K562 (cell line): ENCODE data around the gene ADI1. TPM values are rescaled to one million over a fixed set of nuclear protein-coding genes. Genes with fewer than 3 reads are reported as not detected.

Experiments used
- ATAC-seq: fragments of 200-7000 bp; cut with Tn5 transposase; 3 replicates; pipeline ENCODE4 v1.9.1; 2020; ENCODE audit warnings: moderate library complexity
- BruUV-seq: library from RNA; stranded (reverse); fragments of 400-500 nt; replicated peaks from 2 replicates; lab custom pipeline; 2021; lab: Mats Ljungman, UMichigan
- CTCF ChIA-PET: fragments of 300-600 bp; formaldehyde crosslinking; extraction: SDS; loops from one replicate; lab custom pipeline; 2021; ENCODE audit warnings: low intra/inter-chr PET ratio; lab: Yijun Ruan, JAX
- POLR2A ChIA-PET: fragments of 300-600, 350-650 bp; sonication (Branson Sonifier 250); formaldehyde crosslinking; extraction: SDS; loops from one replicate; lab custom pipeline; 2021; ENCODE audit warnings: antibody characterized with exemption, inconsistent platforms; lab: Yijun Ruan, JAX
- DNase-seq, 4 experiments: peaks; one replicate each; pipeline versions ENCODE4 v3.0.0 to v3.0.0-alpha.2; 2011 to 2018; ENCODE audit warnings: low spot score in 3 of 4, mixed read lengths in 3 of 4; ENCODE audit errors: extremely low read depth in 1 of 4
- FAIRE-seq: peaks from 2 replicates; lab custom pipeline; 2011; peaks lifted over from hg19 to GRCh38; lab: Jason Lieb, UNC
- H2AFZ ChIP-seq: 2 replicates; pipeline ENCODE4 v1.6.0; 2011; ENCODE audit warnings: low read depth, low read length, control low read depth, inconsistent platforms
- H3K27ac ChIP-seq: fragments of 200-600 bp; 3 replicates; pipeline ENCODE4 v1.8.0; 2011; ENCODE audit warnings: low read depth, mild to moderate bottlenecking, control low read depth, inconsistent platforms, low read length, moderate library complexity, mixed read lengths; ENCODE audit errors: extremely low read depth
- H3K27me3 ChIP-seq, 2 experiments: fragments of 300-600 bp in 1 of 2; 2 replicates in 1 of 2; 3 replicates in 1 of 2; pipeline versions ENCODE4 v1.6.0 to v1.8.0; 2011; ENCODE audit warnings: inconsistent platforms in 2 of 2, low read length in 2 of 2, mild to moderate bottlenecking in 1 of 2, mixed read lengths in 1 of 2, moderate library complexity in 1 of 2; ENCODE audit not compliant: control insufficient read depth in 2 of 2, insufficient read depth in 2 of 2
- H3K36me3 ChIP-seq: fragments of 300-600 bp; 3 replicates; pipeline ENCODE4 v1.8.0; 2011; ENCODE audit warnings: mild to moderate bottlenecking, low read length, inconsistent platforms; ENCODE audit not compliant: control insufficient read depth, insufficient read depth
- H3K4me1 ChIP-seq, 2 experiments: fragments of 200-600 bp in 1 of 2; replicated peaks in 1 of 2; 2 replicates in 1 of 2; 3 replicates in 1 of 2; pipeline versions ENCODE4 v1.5.1 to v1.8.0; 2011; ENCODE audit warnings: inconsistent platforms in 2 of 2, low read length in 2 of 2, mild to moderate bottlenecking in 1 of 2, mixed read lengths in 1 of 2, moderate library complexity in 1 of 2; ENCODE audit not compliant: control insufficient read depth in 2 of 2, insufficient read depth in 2 of 2
- H3K4me2 ChIP-seq: 2 replicates; pipeline ENCODE4 v1.6.1; 2011; ENCODE audit warnings: low read length, control low read depth, inconsistent platforms, mixed read lengths; ENCODE audit not compliant: insufficient read depth
- H3K4me3 ChIP-seq: fragments of 200-600 bp; sonication (generic), shearing (Covaris generic); 2 replicates; pipeline ENCODE4 v1.5.1; 2016; ENCODE audit warnings: control low read depth, inconsistent platforms
- H3K79me2 ChIP-seq: fragments of 200-600 bp; 3 replicates; pipeline ENCODE4 v1.8.0; 2011; ENCODE audit warnings: low read length, inconsistent platforms; ENCODE audit not compliant: control insufficient read depth, insufficient read depth
- H3K9ac ChIP-seq, 2 experiments: 2 replicates each; pipeline versions ENCODE4 v1.6.0 to v1.6.1; 2011; ENCODE audit warnings: low read depth in 2 of 2, low read length in 2 of 2, control low read depth in 1 of 2, inconsistent platforms in 1 of 2, mild to moderate bottlenecking in 1 of 2, mixed read lengths in 1 of 2; ENCODE audit not compliant: insufficient read depth in 1 of 2
- H3K9me1 ChIP-seq: one replicate; pipeline ENCODE4 v1.6.0; 2011; ENCODE audit warnings: inconsistent platforms, mild to moderate bottlenecking, low read length, moderate library complexity; ENCODE audit not compliant: control insufficient read depth, insufficient read depth
- H3K9me3 ChIP-seq: replicated peaks from 2 replicates; pipeline ENCODE4 v1.5.1; 2011; ENCODE audit warnings: low read depth, low read length, inconsistent platforms; ENCODE audit not compliant: control insufficient read depth, insufficient read depth
- H4K20me1 ChIP-seq: replicated peaks from 2 replicates; pipeline ENCODE4 v1.6.1; 2011; ENCODE audit warnings: low read length, inconsistent platforms, mixed read lengths; ENCODE audit not compliant: control insufficient read depth, insufficient read depth
- DDX20 ChIP-seq: fragments of 450-650 bp; IDR thresholded peaks from 2 replicates; pipeline ENCODE4 v1.6.1; 2016; ENCODE audit warnings: missing genetic modification characterization, low read depth, mild to moderate bottlenecking, missing compliant biosample characterization, moderate library complexity
- KLF16 ChIP-seq: IDR thresholded peaks from 2 replicates; pipeline ENCODE4 v1.6.1; 2016; ENCODE audit warnings: antibody characterized with exemption
- MAZ ChIP-seq, 2 experiments: fragments of 450-650 bp in 1 of 2; sonication (generic) in 1 of 2; formaldehyde crosslinking; IDR thresholded peaks in 1 of 2; conservative IDR thresholded peaks in 1 of 2; 2 replicates each; pipeline versions ENCODE4 v1.4.0 to v1.5.0; 2020; ENCODE audit warnings: mild to moderate bottlenecking in 1 of 2, missing genetic modification reagents in 1 of 2
- NFXL1 ChIP-seq: fragments of 450-650 bp; formaldehyde crosslinking; IDR thresholded peaks from 2 replicates; pipeline ENCODE4 v1.4.0; 2021; ENCODE audit warnings: mild to moderate bottlenecking
- POLR2B ChIP-seq: fragments of 450-650 bp; IDR thresholded peaks from 2 replicates; pipeline ENCODE4 v1.6.1; 2018; ENCODE audit warnings: low read depth; ENCODE audit not compliant: partially characterized antibody
- PPARD ChIP-seq: fragments of 250-450 bp; sonication (Bioruptor Pico); IDR thresholded peaks from 2 replicates; pipeline ENCODE4 v1.8.0; 2022; ENCODE audit warnings: inconsistent platforms, mild to moderate bottlenecking, moderate library complexity
- PYGO2 ChIP-seq: fragments of 450-650 bp; IDR thresholded peaks from 2 replicates; pipeline ENCODE4 v1.6.1; 2016; ENCODE audit warnings: mild to moderate bottlenecking, missing genetic modification characterization, moderate library complexity, missing compliant biosample characterization
- RAD21 ChIP-seq, 2 experiments: fragments of 250-450 bp in 1 of 2; fragments of 450-650 bp in 1 of 2; sonication (Bioruptor Pico) in 1 of 2; formaldehyde crosslinking in 1 of 2; IDR thresholded peaks in 1 of 2; conservative IDR thresholded peaks in 1 of 2; 2 replicates each; pipeline versions ENCODE4 v1.4.0 to v1.8.0; 2020 to 2022; ENCODE audit warnings: mild to moderate bottlenecking in 2 of 2, moderate library complexity in 1 of 2
- SPI1 ChIP-seq: IDR thresholded peaks from 2 replicates; pipeline ENCODE4 v1.6.1; 2011; ENCODE audit warnings: low read depth, low read length, control low read depth, borderline replicate concordance
- U2AF1 ChIP-seq: fragments of 200-400 bp; formaldehyde crosslinking; optimal IDR thresholded peaks from 2 replicates; pipeline ENCODE3; 2017; ENCODE audit warnings: mild to moderate bottlenecking, low read depth, low read length, moderate library complexity
- ZNF436 ChIP-seq: fragments of 250-450, 450-650 bp; sonication (Bioruptor Pico); formaldehyde crosslinking; IDR thresholded peaks from 2 replicates; pipeline ENCODE4 v1.7.0; 2020; ENCODE audit warnings: mild to moderate bottlenecking
- WGBS: fragments of 100-300 bp; shearing (Covaris generic); methylation state at CpG from one replicate; pipeline ENCODE4 v1.1.6; 2016; ENCODE audit warnings: low coverage, mixed read lengths; ENCODE audit not compliant: insufficient coverage; ENCODE audit errors: missing lambda C conversion rate; 5-methylcytosine and 5-hydroxymethylcytosine counted together
- in situ Hi-C: fragments of 300-500 bp; cut with MboI; formaldehyde crosslinking; loops from 4 replicates; pipeline ENCODE4 v1.15.0; 2018; ENCODE audit warnings: inconsistent platforms, mixed read lengths
- intact Hi-C: fragments of 100-400 bp; cut with micrococcal nuclease; formaldehyde crosslinking; loops from 2 replicates; pipeline ENCODE4 v1.14.2; 2022
- polyA plus RNA-seq, 8 experiments: library from polyadenylated mRNA; depleted of rRNA in 4 of 8; stranded (reverse) in 5 of 8; unstranded in 3 of 8; fragments of >200 nt; fragmentation: Nextera tagmentation in 2 of 8; fragmentation: Illumina TruSeq in 1 of 8; extraction: Ambion mirVana in 2 of 8; extraction: Trizol in 1 of 8; gene quantifications; 2 replicates each; pipeline versions ENCODE4 v1.2.1 to v1.2.3, GENCODE V29; 2011 to 2014; ENCODE audit warnings: inconsistent platforms in 1 of 8, missing spikeins in 1 of 8
- total RNA-seq, 7 experiments: library from RNA; depleted of rRNA in 6 of 7; stranded (reverse); fragments of >200 nt in 6 of 7; fragmentation: Illumina TruSeq in 2 of 7; extraction: Trizol in 2 of 7; gene quantifications; 2 replicates each; pipeline versions ENCODE4 v1.2.1 to v1.2.3, GENCODE V29; 2011 to 2021; ENCODE audit warnings: low replicate concordance in 1 of 7
- TF ChIP-seq, protein P1 (sequence below): IDR thresholded peaks from 2 replicates; pipeline ENCODE4 v1.6.1; 2011; ENCODE audit warnings: borderline replicate concordance, low read depth, mild to moderate bottlenecking, moderate library complexity, low read length; ENCODE audit not compliant: insufficient read depth, poor library complexity, severe bottlenecking
- TF ChIP-seq, protein P2 (sequence below): sonication (generic); IDR thresholded peaks from 2 replicates; pipeline ENCODE4 v1.6.1; 2016

Gene ADI1
- total and polyA plus RNA-seq, 9 of the 15 experiments (the other 6 are each of a cell fraction or from before 2014, with no cell fraction given): 6.1 to 51.0 (median 27.1) TPM

DNA sequence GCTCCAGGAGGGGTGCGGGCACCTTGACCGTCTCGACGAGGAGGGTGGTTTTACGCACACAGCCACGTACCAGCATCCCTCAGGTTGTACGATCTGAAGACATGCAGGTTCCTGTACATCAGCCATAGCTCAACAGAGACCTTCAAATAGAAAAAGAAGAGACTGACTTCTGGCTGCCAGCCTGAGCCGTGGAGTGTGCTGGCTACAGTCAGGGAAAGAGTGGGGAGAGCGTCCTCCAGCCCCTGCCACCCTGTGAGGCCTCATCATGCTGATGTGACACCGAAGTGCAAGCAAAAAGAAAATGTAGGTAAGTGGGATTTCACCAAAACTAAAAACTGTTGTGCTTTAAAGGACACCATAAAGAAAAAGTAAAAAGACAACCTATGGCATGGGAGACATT, 47.0 kb downstream of the ADI1 start:
- Histone ChIP-seq H2AFZ (no peak overlapping the region), H3K9me3 (no peaks in the 10 kb centered on the region), H3K27ac (no peak overlapping the region), H3K36me3 (peaks cover 77% of the 10 kb centered on the region; the same call in 2 of the 3 replicates), H3K4me2 (no peak overlapping the region), H3K9ac (no peak overlapping the region), H3K27me3 (no peaks in the 10 kb centered on the region), H3K9me1 (peaks cover 5% of the 10 kb centered on the region), H4K20me1 (0 out of 2 replicates have a peak, but pooled peaks cover 4% of the 10 kb centered on the region), H3K4me3 (no peak overlapping the region), H3K4me1 (peaks cover 0 to 3% of the 10 kb centered on the region in 2 experiments; a peak in 1 of 5 replicates), H3K79me2 (no peaks in the 10 kb centered on the region)
- ChIA-PET POLR2A (interaction anchor here (1.0 kb wide), 1 partner anchor 31 kb away, joined by 3 read pairs; no protein-coding TSS in a partner anchor), CTCF (no interaction called here)
- no TSS peak for BruUV-seq
- no peak for DNase-seq
- no peak for ATAC-seq
- TF ChIP-seq RAD21 (CRISPR knock-in tag; conservative IDR thresholded peaks at IDR 0.05 in 1 of 2, IDR thresholded peaks at IDR 0.05 in 1 of 2) (no peak), MAZ (CRISPR knock-in tag; conservative IDR thresholded peaks at IDR 0.05 in 1 of 2, IDR thresholded peaks at IDR 0.05 in 1 of 2) (no peak), ZNF436 (CRISPR knock-in tag) (no peak), DDX20 (tag) (no peak), NFXL1 (no peak), KLF16 (no peak), U2AF1 (no peak), POLR2B (no peak), SPI1 (no peak), PYGO2 (no peak), PPARD (no peak)
- TF ChIP-seq, protein P1, sequence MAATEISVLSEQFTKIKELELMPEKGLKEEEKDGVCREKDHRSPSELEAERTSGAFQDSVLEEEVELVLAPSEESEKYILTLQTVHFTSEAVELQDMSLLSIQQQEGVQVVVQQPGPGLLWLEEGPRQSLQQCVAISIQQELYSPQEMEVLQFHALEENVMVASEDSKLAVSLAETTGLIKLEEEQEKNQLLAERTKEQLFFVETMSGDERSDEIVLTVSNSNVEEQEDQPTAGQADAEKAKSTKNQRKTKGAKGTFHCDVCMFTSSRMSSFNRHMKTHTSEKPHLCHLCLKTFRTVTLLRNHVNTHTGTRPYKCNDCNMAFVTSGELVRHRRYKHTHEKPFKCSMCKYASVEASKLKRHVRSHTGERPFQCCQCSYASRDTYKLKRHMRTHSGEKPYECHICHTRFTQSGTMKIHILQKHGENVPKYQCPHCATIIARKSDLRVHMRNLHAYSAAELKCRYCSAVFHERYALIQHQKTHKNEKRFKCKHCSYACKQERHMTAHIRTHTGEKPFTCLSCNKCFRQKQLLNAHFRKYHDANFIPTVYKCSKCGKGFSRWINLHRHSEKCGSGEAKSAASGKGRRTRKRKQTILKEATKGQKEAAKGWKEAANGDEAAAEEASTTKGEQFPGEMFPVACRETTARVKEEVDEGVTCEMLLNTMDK: no peak
- TF ChIP-seq, protein P2, sequence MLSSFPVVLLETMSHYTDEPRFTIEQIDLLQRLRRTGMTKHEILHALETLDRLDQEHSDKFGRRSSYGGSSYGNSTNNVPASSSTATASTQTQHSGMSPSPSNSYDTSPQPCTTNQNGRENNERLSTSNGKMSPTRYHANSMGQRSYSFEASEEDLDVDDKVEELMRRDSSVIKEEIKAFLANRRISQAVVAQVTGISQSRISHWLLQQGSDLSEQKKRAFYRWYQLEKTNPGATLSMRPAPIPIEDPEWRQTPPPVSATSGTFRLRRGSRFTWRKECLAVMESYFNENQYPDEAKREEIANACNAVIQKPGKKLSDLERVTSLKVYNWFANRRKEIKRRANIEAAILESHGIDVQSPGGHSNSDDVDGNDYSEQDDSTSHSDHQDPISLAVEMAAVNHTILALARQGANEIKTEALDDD: no peak
- FAIRE-seq: no peak
- intact Hi-C loops (no loop called here), in situ Hi-C loops (no loop called here)
- WGBS: 95% methylated on average over 9 of the region's 10 CpGs
